ENCODE measurements around the gene ITFG1.

ITFG1 gene

DNA sequence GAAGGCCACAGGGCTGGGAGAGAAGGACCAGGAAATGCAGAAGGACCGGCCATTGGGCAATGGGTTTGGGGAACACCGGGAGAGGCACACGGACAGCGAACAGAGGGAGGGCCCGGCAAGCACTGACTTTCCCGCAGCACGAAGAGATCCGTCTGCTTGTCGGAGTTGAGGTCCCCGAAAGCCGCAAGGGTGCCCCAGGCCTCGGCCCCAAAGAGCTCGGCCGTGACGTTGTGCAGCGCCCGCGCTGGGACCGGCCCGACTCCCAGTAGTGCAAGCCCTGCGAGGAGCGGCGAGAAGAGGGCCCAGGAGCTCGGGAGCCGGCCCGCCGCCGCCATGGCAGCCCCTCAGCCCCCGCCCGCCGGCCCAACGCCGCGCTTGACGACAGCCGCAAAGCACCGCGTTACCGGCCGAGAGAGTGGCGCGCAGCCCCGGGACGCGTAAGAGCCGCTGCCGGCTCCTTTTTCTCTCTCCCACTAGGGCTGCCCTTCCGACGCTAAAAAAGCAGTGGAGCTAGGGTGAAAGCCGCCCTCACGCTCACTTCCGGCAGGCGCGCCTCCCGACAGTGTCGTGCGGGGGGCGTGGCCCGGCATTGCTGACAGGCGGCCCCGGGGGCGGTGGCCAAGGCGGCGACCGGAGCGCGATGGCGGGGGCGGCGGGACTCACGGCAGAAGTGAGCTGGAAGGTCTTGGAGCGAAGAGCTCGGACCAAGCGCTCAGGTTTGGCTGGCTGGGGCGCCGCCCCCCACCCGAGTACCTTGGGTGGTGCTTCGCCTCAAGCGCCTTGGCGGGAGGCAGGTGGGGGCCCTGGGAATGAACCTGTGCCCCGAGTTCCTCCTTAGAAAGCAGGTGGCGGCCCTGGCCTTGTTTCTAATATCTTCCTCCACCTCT, at the start of gene ITFG1, which contains the start of gene PHKB:
ITFG1 (minus strand) TSS at position 353 of the 887 bp plus-strand sequence; CDS start at position 335, 18 bp downstream.
PHKB (plus strand) TSS at position 621 of the 887 bp plus-strand sequence; CDS start at position 641, 20 bp downstream.
- no peak for TF ChIP-seq ZNF274 (IDR thresholded peaks at IDR 0.05; ENCODE audit: low read depth, low read length)

DNA sequence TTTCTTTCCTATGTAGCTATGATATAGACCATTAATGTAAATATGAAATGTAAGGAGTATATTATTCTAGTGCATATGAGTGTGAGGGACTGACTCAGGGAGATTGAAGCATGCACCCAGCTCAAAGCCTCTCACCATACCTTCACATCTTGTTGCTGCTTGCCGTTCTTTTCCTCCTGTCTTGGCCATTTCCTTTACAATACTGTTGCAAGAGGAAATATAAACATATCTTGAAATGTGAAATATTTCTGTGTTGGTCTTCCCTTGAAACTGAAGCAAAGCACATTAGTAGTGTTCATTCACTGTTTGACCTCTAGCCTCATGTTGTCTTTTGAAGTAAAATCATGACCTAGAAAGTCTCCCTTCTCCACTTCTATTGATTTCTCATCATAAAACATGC, 46.8 kb upstream of the ITFG1 start:
- TF ChIP-seq ZNF274 (IDR thresholded peaks at IDR 0.05; ENCODE audit: low read depth, low read length): no peak
- no peak overlapping the region for H3K4me3 ChIP-seq (ENCODE audit: low read length)

More for the DNA sequence above, at the start of gene ITFG1, which contains the start of gene PHKB:
- H3K4me3 ChIP-seq (ENCODE audit: low read length): peak within 1 kb of the TSS; percentile 74

DNA sequence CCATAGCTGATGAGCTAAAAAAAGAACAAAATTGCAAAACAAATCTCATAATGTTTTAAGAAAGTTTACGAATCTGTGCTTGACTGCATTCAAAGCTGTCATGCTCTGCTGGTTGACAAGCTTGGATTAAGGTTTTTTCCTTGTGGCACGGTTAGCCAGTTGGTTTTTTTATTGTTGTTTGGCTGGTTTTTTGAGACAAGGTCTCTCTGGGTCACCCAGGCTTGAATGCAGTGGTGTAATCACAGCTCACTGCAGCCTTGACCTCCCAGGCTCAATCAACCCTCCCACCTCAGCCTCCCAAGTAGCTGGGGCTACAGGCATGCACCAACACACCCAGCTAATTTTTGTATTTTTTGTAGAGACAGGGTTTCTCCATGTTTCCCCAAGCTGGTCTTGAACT, 45.9 kb upstream of the ITFG1 start:
- H3K4me3 ChIP-seq (ENCODE audit: low read length): no peak overlapping the region
- no peak for TF ChIP-seq ZNF274 (IDR thresholded peaks at IDR 0.05; ENCODE audit: low read depth, low read length)

DNA sequence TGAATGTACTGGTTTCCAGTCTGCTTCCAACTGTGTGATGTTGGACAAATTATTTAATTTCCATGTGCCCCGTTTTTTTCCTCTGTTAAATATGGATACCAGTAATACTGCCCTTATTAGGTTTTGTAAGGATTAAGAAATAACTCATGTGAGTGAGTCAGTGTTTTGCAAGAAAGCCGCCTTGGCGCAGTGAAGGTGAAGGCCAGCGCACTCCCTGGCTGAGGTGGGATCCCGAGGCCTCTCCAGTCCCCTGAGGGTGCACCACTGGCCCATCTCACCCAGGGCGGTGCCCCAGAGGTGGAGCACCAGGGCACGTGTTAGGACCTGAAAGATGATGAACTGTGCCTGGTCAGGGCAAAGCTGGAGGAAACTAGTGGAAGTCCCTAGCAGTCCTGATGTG, 43.7 kb upstream of the ITFG1 start:
- no peak for TF ChIP-seq ZNF274 (IDR thresholded peaks at IDR 0.05; ENCODE audit: low read depth, low read length)
- H3K4me3 ChIP-seq (ENCODE audit: low read length): no peak overlapping the region

DNA sequence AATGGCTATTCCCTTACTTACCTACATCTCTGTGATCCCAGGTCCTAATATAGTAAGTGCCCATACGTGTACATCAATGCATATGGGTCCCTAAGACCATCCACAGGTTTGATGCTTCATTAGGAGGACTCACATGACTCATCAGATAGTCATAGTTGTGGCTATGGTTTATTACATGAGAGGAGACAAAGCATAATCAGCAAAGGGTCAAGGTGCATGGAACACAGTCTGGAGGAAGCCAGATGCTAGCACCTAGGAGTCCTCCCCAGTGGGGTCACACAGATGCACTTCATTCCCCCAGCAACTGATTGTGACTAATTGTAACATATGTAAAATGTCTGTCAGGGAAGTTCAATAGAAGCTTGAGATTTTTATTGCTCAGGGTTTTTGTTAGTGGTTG, 43.1 kb upstream of the ITFG1 start:
- no peak for TF ChIP-seq ZNF274 (IDR thresholded peaks at IDR 0.05; ENCODE audit: low read depth, low read length)
- no peak overlapping the region for H3K4me3 ChIP-seq (ENCODE audit: low read length)

DNA sequence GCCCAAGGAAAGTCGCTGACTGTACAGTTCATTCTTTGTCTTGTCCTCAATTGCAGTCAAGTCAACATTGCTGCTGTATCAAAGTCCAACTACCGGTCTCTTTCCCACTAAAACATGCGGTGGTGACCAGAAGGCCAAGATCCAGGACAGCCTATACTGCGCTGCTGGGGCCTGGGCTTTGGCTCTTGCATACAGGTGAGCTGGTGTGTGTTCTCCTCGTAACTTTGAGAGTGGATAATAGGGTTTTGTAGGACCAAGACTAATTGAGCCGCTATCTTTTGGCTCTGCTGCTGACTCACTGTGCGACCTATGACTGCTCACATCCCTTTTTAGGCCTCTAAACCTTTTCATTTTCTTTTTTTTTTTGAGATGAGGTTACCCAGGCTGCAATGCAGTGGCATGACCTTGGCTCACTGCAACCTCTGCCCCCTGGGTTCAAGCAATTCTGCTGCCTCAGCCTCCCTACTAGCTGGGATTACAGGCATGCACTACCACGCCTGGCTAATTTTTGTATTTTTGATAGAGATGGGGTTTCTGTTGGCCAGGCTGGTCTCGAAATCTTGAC, 38.9 kb upstream of the ITFG1 start:
- H3K4me3 ChIP-seq (ENCODE audit: low read length): no peak overlapping the region
- no peak for TF ChIP-seq ZNF274 (IDR thresholded peaks at IDR 0.05; ENCODE audit: low read depth, low read length)

DNA sequence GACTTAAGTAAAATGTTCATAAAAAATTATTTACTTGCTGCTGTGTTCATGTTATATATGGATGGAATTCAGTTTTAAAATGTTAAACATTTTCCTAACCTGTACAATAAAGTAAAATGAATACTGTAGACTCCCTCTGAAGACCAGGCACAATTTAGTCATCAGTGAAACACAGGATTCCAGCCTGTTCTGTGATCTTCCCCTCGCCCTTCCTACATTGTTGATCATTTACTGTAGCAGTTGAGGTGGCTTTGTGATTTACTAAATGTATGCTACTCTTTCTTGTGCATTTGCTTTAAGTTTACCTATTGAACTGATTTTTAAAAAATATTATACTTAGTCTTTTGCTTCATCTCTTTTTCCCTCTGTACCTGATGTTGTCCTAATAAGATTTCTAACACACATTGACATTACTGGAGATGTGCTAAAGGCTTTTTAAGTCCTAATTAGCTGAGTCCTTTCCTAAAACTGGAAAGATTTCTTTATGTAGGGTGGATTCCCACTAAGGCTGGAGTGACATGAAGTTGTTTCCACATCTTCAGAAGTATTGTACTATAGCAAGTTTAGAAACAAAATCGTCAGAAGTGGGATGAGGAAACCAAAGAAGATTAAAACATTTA, 38.3 kb upstream of the ITFG1 start:
- TF ChIP-seq ZNF274 (IDR thresholded peaks at IDR 0.05; ENCODE audit: low read depth, low read length): no peak
- H3K4me3 ChIP-seq (ENCODE audit: low read length): no peak overlapping the region

DNA sequence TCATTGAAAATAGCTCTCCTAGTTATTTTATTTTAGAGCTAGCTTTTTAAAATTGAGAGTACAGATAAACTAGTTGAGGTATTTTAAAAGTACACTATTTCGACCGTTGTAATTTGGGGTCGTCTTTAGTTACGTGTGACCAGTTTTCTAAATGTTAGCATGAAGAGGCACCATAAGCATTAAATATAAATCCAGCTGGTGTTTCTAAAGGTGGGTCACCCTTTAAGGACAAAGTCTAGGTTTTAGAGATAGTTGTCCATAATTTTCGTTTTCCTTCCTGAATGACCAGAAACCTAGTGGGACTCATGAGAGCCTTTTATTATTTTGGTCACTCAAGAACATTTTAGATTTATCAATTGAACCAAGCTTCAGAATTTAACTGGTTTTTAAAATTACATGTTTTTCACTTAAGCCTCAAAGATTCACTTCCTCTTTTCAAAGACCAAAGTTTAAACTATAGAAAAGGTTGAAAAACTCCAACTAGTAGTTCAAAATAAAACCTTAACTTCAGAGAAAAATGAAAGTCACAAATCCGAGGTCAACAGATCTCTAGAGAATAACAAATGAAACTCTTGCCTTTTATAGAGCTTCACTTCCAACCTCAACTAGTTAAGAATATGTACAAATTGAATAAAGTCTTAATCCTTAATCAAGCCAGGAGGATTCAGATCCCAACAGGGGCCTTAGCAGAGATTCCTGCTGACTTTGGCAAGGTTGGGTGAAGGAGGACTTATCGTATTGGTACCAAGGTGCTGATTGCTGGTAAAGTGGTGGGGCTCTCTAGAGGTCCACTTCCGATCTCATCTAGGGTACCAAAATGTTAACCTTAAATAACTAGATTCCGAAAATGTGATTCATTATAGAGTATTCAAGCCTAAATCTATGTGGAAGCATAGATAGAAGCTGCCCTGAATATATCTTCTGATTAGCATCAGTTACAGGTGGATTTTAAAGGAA, 32.8 kb upstream of the ITFG1 start:
- TF ChIP-seq ZNF274 (IDR thresholded peaks at IDR 0.05; ENCODE audit: low read depth, low read length): no peak
- H3K4me3 ChIP-seq (ENCODE audit: low read length): peak overlapping the region; percentile 72

DNA sequence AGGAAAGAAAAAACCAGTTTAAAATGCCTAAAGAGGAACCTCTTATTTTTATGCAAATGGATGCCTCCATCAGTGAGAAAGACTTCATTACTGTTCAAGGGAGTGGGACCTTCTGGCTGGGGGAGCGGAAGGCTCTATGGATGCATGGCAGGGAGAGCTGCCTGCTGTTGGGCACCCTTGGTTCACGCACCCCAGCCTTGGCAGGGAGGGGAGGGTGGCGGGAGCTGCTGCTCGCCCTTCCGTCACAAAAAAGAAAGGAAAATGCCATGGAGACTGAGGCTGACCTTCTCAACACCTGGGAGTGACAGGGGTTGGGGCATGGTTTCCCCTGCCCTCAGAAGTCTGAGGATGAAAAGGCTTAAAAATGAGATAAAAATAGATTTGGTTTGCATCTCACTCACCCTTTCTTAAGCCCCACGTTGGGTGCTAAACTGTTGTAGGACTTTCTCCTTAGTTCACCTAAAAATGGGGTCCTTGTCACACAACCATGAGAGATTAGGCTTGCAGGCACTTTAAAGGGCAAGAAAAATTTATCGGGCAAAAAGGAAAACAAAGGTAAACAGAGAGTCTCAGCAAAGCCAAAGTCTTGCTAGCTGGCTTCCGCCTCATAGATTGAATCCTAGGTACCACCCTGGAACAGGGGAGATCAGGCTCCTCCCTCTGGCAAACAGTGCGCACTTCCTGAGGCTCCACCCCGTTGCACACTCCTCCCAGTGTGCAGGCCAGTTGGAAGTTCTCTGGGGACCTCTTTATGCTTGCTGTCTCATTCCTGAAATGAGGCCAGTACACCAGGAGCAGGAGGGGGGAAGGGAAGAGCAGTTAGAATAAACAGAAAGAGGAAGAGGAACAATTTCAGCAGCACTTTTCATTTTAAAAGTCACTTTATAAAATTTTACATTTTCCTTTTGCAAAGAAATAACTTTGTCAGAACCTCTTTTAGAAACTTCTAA, 31.8 kb upstream of the ITFG1 start:
- H3K4me3 ChIP-seq (ENCODE audit: low read length): peak overlapping the region; percentile 59
- no peak for TF ChIP-seq ZNF274 (IDR thresholded peaks at IDR 0.05; ENCODE audit: low read depth, low read length)

DNA sequence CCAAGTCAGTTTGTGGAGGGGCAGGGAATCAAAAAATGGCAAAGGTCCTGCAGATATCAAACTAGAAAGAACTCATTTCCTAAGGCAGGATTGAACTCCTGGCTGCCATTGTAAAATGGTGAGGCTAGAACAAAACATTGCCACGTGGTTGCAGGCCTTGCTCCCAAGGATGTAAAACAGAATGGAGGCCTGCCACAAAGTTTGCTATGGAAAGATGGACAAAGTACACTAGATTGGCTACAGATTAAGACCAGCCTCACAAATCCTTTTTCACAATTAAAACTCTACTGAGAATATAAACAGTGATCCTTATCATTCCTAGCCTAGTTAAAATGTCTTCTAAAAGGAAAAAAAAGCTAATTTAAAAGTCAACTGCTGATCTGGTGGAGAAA, 31.2 kb upstream of the ITFG1 start:
- no peak for TF ChIP-seq ZNF274 (IDR thresholded peaks at IDR 0.05; ENCODE audit: low read depth, low read length)
- peak overlapping the region; percentile 59; the same call in 1 of the 2 replicates for H3K4me3 ChIP-seq (ENCODE audit: low read length)

DNA sequence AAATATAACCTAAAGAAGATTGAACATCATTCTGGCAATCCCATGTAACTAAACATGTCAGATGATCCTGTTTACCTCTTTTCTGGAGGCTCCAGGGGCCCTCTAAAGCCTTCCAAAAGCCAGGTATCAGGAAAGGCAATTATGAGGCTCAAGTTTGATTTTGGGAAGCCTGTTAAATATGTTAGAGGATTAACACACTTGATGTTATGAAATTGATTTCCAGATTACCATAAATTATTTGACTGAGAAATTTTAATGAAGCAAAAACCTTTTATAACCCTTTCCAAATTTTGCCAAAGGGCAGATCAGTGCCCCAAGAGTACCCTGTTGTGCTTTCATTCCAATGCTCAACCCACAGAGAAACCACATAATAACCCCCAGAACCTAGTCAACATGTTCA, 29.6 kb upstream of the ITFG1 start:
- H3K4me3 ChIP-seq (ENCODE audit: low read length): no peak overlapping the region
- TF ChIP-seq ZNF274 (IDR thresholded peaks at IDR 0.05; ENCODE audit: low read depth, low read length): no peak

DNA sequence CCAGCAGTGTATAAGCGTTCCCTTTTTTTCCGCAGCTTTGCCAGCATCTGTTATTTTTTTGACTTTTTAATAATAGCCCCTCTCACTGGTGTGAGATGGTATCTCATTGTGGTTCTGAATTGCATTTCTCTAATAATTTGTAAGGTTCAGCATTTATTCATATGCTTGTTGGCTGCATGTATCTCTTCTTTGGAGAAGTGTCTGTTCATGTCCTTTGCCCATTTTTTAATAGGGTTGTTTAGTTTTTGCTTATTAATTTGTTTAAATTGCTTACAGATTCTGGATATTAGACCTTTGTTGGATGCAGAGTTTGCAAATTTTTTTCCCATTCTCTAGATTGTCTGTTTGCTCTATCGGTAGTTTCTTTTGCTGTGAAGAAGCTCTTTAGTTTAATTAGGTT, 27.2 kb upstream of the ITFG1 start:
- H3K4me3 ChIP-seq (ENCODE audit: low read length): no peak overlapping the region
- TF ChIP-seq ZNF274 (IDR thresholded peaks at IDR 0.05; ENCODE audit: low read depth, low read length): no peak

DNA sequence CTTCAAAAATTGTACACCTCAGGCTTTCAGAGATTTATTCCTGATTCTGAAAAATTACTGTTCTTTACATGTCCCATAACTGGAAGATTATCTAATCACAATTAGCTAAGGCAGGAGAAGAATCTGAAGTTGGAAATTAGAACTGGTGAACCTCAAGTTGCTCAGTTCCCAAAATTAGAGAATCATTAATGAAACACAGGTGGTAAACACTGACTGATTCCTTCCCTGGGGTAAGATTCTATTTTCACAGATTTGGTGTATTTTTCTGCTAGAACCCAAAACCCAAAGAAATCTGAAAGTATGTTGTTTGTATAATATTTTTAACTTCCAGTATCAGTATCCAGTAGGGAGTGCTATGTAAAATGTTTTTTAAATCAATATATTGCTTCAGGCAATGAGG, 26.0 kb upstream of the ITFG1 start:
- H3K4me3 ChIP-seq (ENCODE audit: low read length): no peak overlapping the region
- no peak for TF ChIP-seq ZNF274 (IDR thresholded peaks at IDR 0.05; ENCODE audit: low read depth, low read length)

All from GM08714 (cell line).